OCI-LY3 (cell line): ENCODE results near the gene AGAP1.

ENCODE experiments used
- CTCF ChIP-seq: fragments of 200-600, 300-600 bp; sonication (generic); IDR thresholded peaks from 2 replicates; pipeline ENCODE4 v1.5.1; 2014; ENCODE audit warnings: antibody characterized with exemption, low read length, low read depth
- EZH2phosphoT487 ChIP-seq: fragments of 200-600 bp; shearing (Covaris generic); IDR thresholded peaks from 2 replicates; pipeline ENCODE4 v1.6.1; 2018; ENCODE audit warnings: antibody characterized with exemption, mixed run types, low read depth

- TF ChIP-seq CTCF (no peak), EZH2phosphoT487 (no peak)
Measured at GRCh38 chr2:235556086-235556485, 62.2 kb downstream of the AGAP1 start.
